Adipocyte (in vitro differentiated cells): ENCODE measurements around the gene RNF26.
A peak's percentile ranks its signal among the peaks of the same experiment; 100 is the strongest.

Source experiments
- DNase-seq: peaks from one replicate; pipeline ENCODE4 v3.0.0-alpha.2; 2015; ENCODE audit warnings: low read depth
- H3K27me3 ChIP-seq: replicated peaks from 2 replicates; pipeline ENCODE4 v1.7.0; 2013; ENCODE audit warnings: mild to moderate bottlenecking, low read length, moderate library complexity; ENCODE audit not compliant: control insufficient read depth, insufficient read depth
- H3K36me3 ChIP-seq: 2 replicates; pipeline ENCODE4 v1.7.0; 2013; ENCODE audit warnings: low read length, mild to moderate bottlenecking, moderate library complexity; ENCODE audit not compliant: control insufficient read depth, insufficient read depth, severe bottlenecking
- H3K4me1 ChIP-seq: 2 replicates; pipeline ENCODE4 v1.7.0; 2013; ENCODE audit warnings: mild to moderate bottlenecking, low read length, moderate library complexity; ENCODE audit not compliant: control insufficient read depth, insufficient read depth
- H3K4me3 ChIP-seq: 2 replicates; pipeline ENCODE4 v1.7.0; 2013; ENCODE audit warnings: mild to moderate bottlenecking, low read length, moderate library complexity
- H3K9ac ChIP-seq: 2 replicates; pipeline ENCODE4 v1.7.0; 2013; ENCODE audit warnings: mild to moderate bottlenecking, low read length, moderate library complexity
- H3K9me3 ChIP-seq: 2 replicates; pipeline ENCODE4 v1.7.0; 2013; ENCODE audit warnings: mild to moderate bottlenecking, low read length, moderate library complexity; ENCODE audit not compliant: control insufficient read depth

Gene RNF26

DNA sequence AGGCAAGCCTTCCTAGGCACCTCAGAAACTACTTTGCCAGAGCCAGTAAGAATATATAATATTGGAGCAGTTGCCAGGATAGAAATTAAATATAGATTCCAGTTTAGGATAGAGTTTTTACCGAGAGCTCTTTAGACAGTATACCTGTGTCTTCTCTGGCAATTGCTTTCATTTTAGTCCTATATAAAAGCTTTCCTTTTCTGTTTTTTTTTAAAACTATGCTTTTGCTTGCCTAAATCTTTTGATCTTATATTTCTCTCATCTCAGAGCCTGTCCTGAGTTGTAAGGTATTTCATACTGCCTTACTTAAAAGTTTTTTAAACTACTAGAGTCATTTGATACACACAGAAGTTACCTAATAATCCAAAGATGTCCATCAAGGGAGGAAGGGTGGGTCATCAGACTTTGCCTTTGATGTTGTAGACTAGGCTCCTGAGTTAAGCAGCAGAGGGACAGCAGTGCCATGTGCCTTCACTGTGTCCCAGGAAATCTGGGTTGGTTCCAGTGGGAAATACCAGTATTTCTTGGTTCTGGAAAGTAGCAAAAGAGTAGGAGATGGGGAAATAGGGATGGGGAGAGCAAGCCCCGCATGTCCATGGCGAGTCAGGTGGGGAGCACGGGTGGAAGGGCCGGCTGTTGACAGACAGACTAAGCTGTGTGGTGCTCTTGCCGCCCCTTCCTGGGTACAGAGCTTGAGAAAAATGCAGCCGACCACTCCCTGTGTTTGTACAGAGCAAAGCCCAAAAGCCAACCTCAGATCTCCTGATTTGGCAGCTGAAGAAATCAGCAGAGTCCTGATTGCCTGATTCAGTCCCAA, 28.6 kb upstream of the RNF26 start:
- peak overlapping the region; percentile 1 for H3K4me3 ChIP-seq
- DNase-seq: peak; percentile 26
- peaks cover 58% of the 10 kb centered on the region for H3K36me3 ChIP-seq
- peak overlapping the region; percentile 86 for H3K9ac ChIP-seq
- no peaks in the 10 kb centered on the region for H3K9me3 ChIP-seq
- peaks cover 32% of the 10 kb centered on the region for H3K4me1 ChIP-seq
- H3K27me3 ChIP-seq: no peaks in the 10 kb centered on the region

- peak; percentile 66 for DNase-seq
- Histone ChIP-seq H3K9ac (peak overlapping the region; percentile 86), H3K36me3 (peaks cover 58% of the 10 kb centered on the region), H3K27me3 (no peaks in the 10 kb centered on the region), H3K9me3 (no peaks in the 10 kb centered on the region), H3K4me1 (peaks cover 32% of the 10 kb centered on the region), H3K4me3 (no peak overlapping the region)
Observed at GRCh38 chr11:119306373-119306890, 27.9 kb upstream of the RNF26 start.

DNA sequence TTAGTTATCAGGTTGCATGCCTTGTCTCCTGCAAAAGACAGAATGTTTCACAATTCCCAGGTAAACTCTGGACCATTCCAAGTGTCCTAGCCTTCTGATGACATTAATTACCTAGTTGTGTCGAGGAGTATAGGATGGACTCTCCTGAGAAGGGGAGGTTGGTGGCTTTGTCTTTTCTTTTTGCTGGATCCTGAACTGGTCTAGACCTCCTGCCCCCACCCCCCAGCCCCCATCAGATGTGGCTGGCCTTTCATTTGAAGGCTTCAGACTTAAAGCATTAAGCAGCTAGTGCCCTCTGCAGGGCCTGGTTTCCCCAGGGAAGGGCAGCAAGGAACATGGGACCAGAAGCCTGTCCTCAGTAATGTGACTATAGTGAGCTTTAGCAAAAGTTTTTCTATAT, 27.1 kb upstream of the RNF26 start:
- H3K9me3 ChIP-seq: no peaks in the 10 kb centered on the region
- H3K4me1 ChIP-seq: peaks cover 32% of the 10 kb centered on the region
- H3K9ac ChIP-seq: peak overlapping the region; percentile 86
- H3K4me3 ChIP-seq: peak overlapping the region; percentile 59
- no peaks in the 10 kb centered on the region for H3K27me3 ChIP-seq
- H3K36me3 ChIP-seq: peaks cover 57% of the 10 kb centered on the region
- no peak for DNase-seq

GRCh38 chr11:119307974-119308373, 26.4 kb upstream of the RNF26 start:
- H3K27me3 ChIP-seq: no peaks in the 10 kb centered on the region
- H3K4me3 ChIP-seq: no peak overlapping the region
- H3K9me3 ChIP-seq: no peaks in the 10 kb centered on the region
- H3K9ac ChIP-seq: peak overlapping the region; percentile 86
- DNase-seq: no peak
- peaks cover 57% of the 10 kb centered on the region for H3K36me3 ChIP-seq
- peaks cover 32% of the 10 kb centered on the region for H3K4me1 ChIP-seq

DNA sequence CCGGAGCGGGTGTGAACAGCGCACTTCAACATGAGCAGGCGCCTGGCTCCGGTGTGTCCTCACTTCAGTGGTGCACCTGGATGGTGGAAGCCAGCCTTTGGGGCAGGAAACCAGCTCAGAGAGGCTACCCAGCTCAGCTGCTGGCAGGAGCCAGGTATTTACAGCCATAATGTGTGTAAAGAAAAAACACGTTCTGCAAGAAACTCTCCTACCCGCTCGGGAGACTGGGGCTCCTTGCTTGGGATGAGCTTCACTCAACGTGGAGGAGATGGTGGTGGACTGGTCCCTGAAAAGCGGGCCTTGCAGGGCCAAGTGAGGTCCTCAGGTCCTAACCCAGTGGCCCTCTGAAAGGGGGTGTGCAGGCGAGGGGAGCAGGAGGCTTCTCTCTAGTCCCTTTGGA, 24.9 kb upstream of the RNF26 start:
- peaks cover 55% of the 10 kb centered on the region for H3K36me3 ChIP-seq
- peaks cover 32% of the 10 kb centered on the region for H3K4me1 ChIP-seq
- DNase-seq: no peak
- H3K27me3 ChIP-seq: no peaks in the 10 kb centered on the region
- H3K4me3 ChIP-seq: no peak overlapping the region
- H3K9me3 ChIP-seq: no peaks in the 10 kb centered on the region
- H3K9ac ChIP-seq: no peak overlapping the region

DNA sequence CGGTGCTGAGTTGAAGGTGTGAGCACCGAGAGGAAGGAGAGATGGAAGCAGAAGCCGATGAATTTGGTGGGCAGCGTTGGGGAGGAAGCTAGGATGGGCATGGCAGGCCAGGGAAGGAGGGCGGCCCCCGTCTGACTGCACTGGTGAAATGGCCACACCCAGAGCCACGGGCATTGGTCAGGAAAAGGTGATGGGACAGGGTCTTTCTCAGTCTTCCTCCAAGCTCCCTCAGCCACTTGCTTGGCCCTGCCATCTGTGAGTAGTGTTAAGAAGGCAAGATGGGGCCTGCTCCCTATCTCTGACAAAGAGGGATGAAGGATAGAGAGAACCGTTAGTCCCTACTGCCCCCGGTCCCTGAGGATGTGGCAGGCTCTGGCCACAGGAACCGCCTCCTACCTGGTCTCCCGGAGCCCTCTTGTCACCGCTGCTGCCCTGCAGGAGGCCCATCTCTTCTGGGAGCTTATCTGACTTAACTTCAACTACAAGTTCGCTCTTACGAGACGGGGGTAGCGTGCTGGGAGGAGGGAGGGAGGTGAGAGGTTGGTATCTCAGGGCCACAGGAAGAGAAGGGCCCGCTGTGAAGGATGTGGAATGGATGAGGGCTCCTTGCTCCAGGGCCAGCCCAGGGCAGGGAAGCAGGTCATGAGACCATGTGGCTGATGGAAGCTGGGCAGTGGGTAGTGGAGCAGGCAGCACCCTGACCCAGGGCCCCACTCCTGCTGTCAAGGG, 24.2 kb upstream of the RNF26 start:
- H3K4me3 ChIP-seq: no peak overlapping the region
- H3K9ac ChIP-seq: no peak overlapping the region
- H3K27me3 ChIP-seq: peaks cover under 1% of the 10 kb centered on the region
- H3K36me3 ChIP-seq: peaks cover 60% of the 10 kb centered on the region
- no peaks in the 10 kb centered on the region for H3K9me3 ChIP-seq
- peaks cover 30% of the 10 kb centered on the region for H3K4me1 ChIP-seq
- no peak for DNase-seq

- Histone ChIP-seq H3K27me3 (peaks cover 6% of the 10 kb centered on the region), H3K36me3 (peaks cover 60% of the 10 kb centered on the region), H3K4me3 (no peak overlapping the region), H3K9ac (no peak overlapping the region), H3K9me3 (no peaks in the 10 kb centered on the region), H3K4me1 (peaks cover 29% of the 10 kb centered on the region)
- DNase-seq: no peak
Observed at GRCh38 chr11:119310682-119311052, 23.7 kb upstream of the RNF26 start.

DNA sequence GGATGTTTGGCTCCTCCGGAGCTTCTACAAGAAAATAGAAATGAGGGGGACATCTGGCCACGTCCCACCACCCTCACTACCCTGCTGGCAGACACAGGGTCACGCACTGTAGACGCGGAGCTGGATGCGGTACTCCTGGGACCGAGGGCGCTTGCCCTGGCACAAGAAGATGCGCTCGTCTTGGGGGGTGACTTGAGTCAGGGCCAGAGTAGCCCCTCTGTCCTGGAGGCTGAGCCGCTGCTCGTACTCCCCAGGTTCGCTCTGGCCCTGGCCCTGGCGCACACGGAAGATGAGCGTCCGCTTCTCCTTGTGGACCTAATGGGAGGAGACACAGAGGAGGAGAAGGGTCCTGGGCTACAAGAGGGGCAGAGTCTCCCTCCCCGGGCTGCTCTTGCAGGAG, 19.6 kb upstream of the RNF26 start:
- Histone ChIP-seq H3K4me1 (peaks cover 22% of the 10 kb centered on the region), H3K9ac (no peak overlapping the region), H3K27me3 (peaks cover 8% of the 10 kb centered on the region), H3K4me3 (peak overlapping the region; percentile 82), H3K9me3 (no peaks in the 10 kb centered on the region), H3K36me3 (peaks cover 48% of the 10 kb centered on the region)
- DNase-seq: no peak

DNA sequence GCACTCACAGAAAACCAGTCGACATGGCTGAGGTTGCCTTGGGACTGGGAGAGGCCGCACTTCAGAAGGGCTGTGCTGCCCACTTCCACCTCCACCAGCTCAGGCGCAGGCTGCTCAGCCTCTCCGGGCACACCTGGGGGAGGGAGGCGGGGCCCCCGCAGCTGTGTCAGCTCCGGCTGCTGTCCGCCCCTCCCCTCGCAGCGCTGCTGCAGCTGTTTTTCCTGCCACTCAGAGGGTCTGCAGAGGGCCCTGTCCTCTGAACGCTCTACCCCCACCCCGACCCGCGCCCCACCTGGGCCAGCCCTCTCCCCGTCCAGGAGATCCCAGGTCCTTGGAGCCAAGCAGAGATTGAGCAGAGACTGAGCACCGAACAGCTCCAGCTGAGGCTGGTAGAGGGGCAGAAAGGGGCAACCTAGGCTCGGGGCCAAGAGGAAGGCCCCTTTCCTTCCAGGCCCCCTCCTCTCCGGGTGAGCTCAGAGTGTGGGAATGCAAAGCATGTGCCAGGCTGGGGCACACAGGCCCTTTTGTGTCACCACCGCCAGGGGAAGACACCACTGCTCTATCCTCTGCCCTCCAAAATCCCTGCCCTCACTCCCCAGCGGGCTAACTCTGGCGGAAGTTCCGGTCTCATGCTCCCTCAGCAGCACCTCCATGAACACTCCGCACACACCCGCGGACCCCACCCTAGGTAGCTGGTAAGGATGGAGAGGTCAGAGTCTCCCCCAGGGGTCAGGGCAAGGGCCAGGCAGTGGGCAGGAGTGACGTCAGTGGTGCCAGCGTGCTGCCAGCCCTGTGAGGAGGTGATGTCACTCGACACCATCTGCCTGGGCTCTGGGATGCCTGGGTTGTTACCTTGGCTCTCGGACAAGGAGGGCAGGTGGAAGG, 19.0 kb upstream of the RNF26 start:
- H3K4me1 ChIP-seq: peaks cover 22% of the 10 kb centered on the region
- peak overlapping the region; percentile 88 for H3K9ac ChIP-seq
- H3K36me3 ChIP-seq: peaks cover 41% of the 10 kb centered on the region
- no peaks in the 10 kb centered on the region for H3K9me3 ChIP-seq
- H3K27me3 ChIP-seq: peaks cover 8% of the 10 kb centered on the region
- peak; percentile 19 for DNase-seq
- H3K4me3 ChIP-seq: peak overlapping the region; percentile 82

DNA sequence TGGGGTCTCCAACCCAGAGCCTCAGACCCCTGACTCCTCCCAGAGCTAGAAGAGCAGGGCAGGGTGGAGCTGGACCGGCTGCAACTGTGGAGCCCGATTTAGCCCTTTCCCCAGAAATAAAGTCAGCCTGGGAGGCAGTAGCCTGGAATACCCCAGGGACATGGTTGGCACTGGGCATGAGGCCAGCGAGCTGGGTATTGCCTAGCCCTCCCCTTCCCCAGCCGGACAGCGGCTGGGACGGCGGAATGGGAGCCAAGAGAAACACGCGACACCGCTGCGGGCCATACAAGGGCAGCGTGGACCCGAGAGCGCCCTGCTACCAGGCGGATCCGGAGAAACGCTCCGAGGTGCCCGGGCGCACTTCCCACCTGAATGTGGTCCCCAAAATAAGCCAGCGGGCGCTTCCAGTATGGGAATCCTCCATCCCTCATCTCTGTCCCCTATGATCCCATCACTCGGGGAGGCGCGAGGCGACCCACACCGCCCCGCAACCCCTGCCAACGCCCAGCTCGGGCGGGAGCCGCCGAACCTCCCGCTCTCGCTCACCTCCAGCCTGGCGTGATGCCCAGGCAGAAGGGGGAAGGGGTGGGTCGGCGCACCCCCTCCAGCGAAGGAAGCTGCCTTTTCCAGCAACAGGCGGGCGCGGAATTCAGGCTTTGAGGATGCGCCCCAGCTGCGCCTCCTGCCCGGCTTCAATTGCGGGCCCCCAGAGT, 18.2 kb upstream of the RNF26 start:
- Histone ChIP-seq H3K9ac (peak overlapping the region; percentile 88), H3K4me1 (peaks cover 25% of the 10 kb centered on the region), H3K9me3 (no peaks in the 10 kb centered on the region), H3K36me3 (peaks cover 34% of the 10 kb centered on the region), H3K27me3 (peaks cover 8% of the 10 kb centered on the region), H3K4me3 (peak overlapping the region; percentile 82)
- peak; percentile 50 for DNase-seq
